GM06990 (cell line): ENCODE data around the gene KLHDC3.

ENCODE experiments used
- DNase-seq: peaks from one replicate; pipeline ENCODE4 v3.0.0-alpha.2; 2011; ENCODE audit not compliant: insufficient read length; ENCODE audit errors: extremely low read depth
- H3K27me3 ChIP-seq: replicated peaks from 2 replicates; pipeline ENCODE4 v1.6.0; 2011; ENCODE audit warnings: low read length; ENCODE audit not compliant: control insufficient read depth, insufficient read depth
- H3K36me3 ChIP-seq: 2 replicates; pipeline ENCODE4 v1.5.1; 2011; ENCODE audit warnings: low read length; ENCODE audit not compliant: control insufficient read depth, insufficient read depth
- H3K4me3 ChIP-seq: replicated peaks from 2 replicates; pipeline ENCODE4 v1.5.1; 2011; ENCODE audit warnings: low read depth, mild to moderate bottlenecking, control low read depth, low read length
- CTCF ChIP-seq: IDR thresholded peaks from 2 replicates; pipeline ENCODE4 v1.5.1; 2011; ENCODE audit warnings: low read length, control low read depth, mild to moderate bottlenecking, inconsistent platforms; ENCODE audit not compliant: insufficient read depth, poor library complexity, severe bottlenecking

KLHDC3 gene

GRCh38 chr6:43047998-43048397 is 33.9 kb downstream of the KLHDC3 start:
- Histone ChIP-seq H3K4me3 (no peak overlapping the region), H3K27me3 (no peaks in the 10 kb centered on the region), H3K36me3 (peaks cover 34% of the 10 kb centered on the region)
- TF ChIP-seq CTCF, result no peak
- no peak for DNase-seq

GRCh38 chr6:43050981-43051380 is 36.9 kb downstream of the KLHDC3 start:
- no peaks in the 10 kb centered on the region for H3K27me3 ChIP-seq
- TF ChIP-seq CTCF, result no peak
- H3K36me3 ChIP-seq, result peaks cover 25% of the 10 kb centered on the region
- DNase-seq, result no peak
- no peak overlapping the region for H3K4me3 ChIP-seq

- Histone ChIP-seq H3K4me3 (peak overlapping the region; percentile 94), H3K36me3 (peaks cover 22% of the 10 kb centered on the region), H3K27me3 (no peaks in the 10 kb centered on the region)
- no peak for TF ChIP-seq CTCF
- DNase-seq, result no peak
These were observed 38.3 kb downstream of the KLHDC3 start for GRCh38 chr6:43052225-43052841.

GRCh38 chr6:43052842-43053544 is 38.9 kb downstream of the KLHDC3 start:
- DNase-seq, result peak; percentile 38
- Histone ChIP-seq H3K4me3 (peak overlapping the region; percentile 94), H3K36me3 (peaks cover 21% of the 10 kb centered on the region), H3K27me3 (no peaks in the 10 kb centered on the region)
- TF ChIP-seq CTCF, result no peak

- peak; percentile 90 for DNase-seq
- TF ChIP-seq CTCF, result peak; percentile 2
- H3K36me3 ChIP-seq, result peaks cover 18% of the 10 kb centered on the region
- H3K27me3 ChIP-seq, result no peaks in the 10 kb centered on the region
- H3K4me3 ChIP-seq, result peak within 1 kb of the TSS; percentile 94
These were observed 39.6 kb downstream of the KLHDC3 start, which contains the start of gene CUL7 for GRCh38 chr6:43053545-43054205. Gene CUL7, minus strand, starts transcription at chr6:43053851. Its CDS starts 1,063 bp downstream, at chr6:43052788.
